H1 (cell line): ENCODE results near the gene BEST3. TPM values are rescaled to one million over a fixed set of nuclear protein-coding genes. Genes with fewer than 3 reads are reported as not detected.

ENCODE experiments used
- CTCF ChIA-PET: fragments of 300-600 bp; sonication (Branson Sonifier 250); formaldehyde crosslinking; loops from one replicate; lab custom pipeline; 2021; ENCODE audit not compliant: partially characterized antibody; lab: Charles Lee
- POLR2A ChIA-PET: fragments of 300-600 bp; sonication (Branson Sonifier 250); formaldehyde crosslinking; loops from one replicate; lab custom pipeline; 2021; ENCODE audit warnings: inconsistent platforms; ENCODE audit not compliant: partially characterized antibody; lab: Charles Lee
- DNase-seq, 2 experiments: peaks; one replicate each; pipeline versions ENCODE4 v3.0.0 to v3.0.0-alpha.2; 2010 to 2022; ENCODE audit warnings: low spot score in 2 of 2, low read depth in 1 of 2, mixed read lengths in 1 of 2
- FAIRE-seq: peaks from 2 replicates; lab custom pipeline; 2011; peaks lifted over from hg19 to GRCh38; lab: Jason Lieb, UNC
- H2AFZ ChIP-seq: 2 replicates; pipeline ENCODE4 v1.8.1; 2012; ENCODE audit warnings: low read length, inconsistent platforms
- H2AK5ac ChIP-seq: 2 replicates; pipeline ENCODE4 v1.6.1; 2013; ENCODE audit warnings: low read depth, low read length
- H2BK120ac ChIP-seq: replicated peaks from 2 replicates; pipeline ENCODE3; 2013; ENCODE audit warnings: low read depth, low read length, inconsistent platforms
- H2BK12ac ChIP-seq: 2 replicates; pipeline ENCODE4 v1.6.1; 2013; ENCODE audit warnings: low read depth, low read length
- H2BK15ac ChIP-seq: 2 replicates; pipeline ENCODE4 v1.6.1; 2013; ENCODE audit warnings: low read length
- H2BK20ac ChIP-seq: 2 replicates; pipeline ENCODE4 v1.6.1; 2013; ENCODE audit warnings: low read length
- H2BK5ac ChIP-seq: 2 replicates; pipeline ENCODE4 v1.6.1; 2013; ENCODE audit warnings: low read depth, low read length
- H3K14ac ChIP-seq: 2 replicates; pipeline ENCODE4 v1.6.1; 2013; ENCODE audit warnings: inconsistent platforms; ENCODE audit not compliant: insufficient read length
- H3K18ac ChIP-seq: 2 replicates; pipeline ENCODE4 v1.6.1; 2013; ENCODE audit warnings: low read length; ENCODE audit errors: extremely low read depth
- H3K23ac ChIP-seq: 2 replicates; pipeline ENCODE4 v1.6.1; 2013; ENCODE audit warnings: inconsistent platforms; ENCODE audit not compliant: insufficient read length
- H3K23me2 ChIP-seq: 2 replicates; pipeline ENCODE4 v1.6.1; 2013; ENCODE audit warnings: low read depth, low read length
- H3K27ac ChIP-seq: 2 replicates; pipeline ENCODE4 v1.6.1; 2011; ENCODE audit warnings: low read depth, low read length, inconsistent platforms
- H3K27me3 ChIP-seq, 4 experiments: replicated peaks in 1 of 4; 1 replicate in 1 of 4; 2 replicates in 3 of 4; pipeline versions ENCODE4 v1.6.1 to v1.8.1; 2011 to 2013; ENCODE audit warnings: low read length in 3 of 4, mild to moderate bottlenecking in 3 of 4, inconsistent platforms in 2 of 4, mixed read lengths in 2 of 4, moderate library complexity in 1 of 4; ENCODE audit not compliant: control insufficient read depth in 3 of 4, insufficient read depth in 3 of 4; ENCODE audit errors: extremely low read depth in 1 of 4
- H3K36me3 ChIP-seq, 4 experiments: 2 replicates each; pipeline versions ENCODE4 v1.6.1 to v1.8.1; 2011 to 2013; ENCODE audit warnings: mild to moderate bottlenecking in 4 of 4, low read length in 3 of 4, moderate library complexity in 2 of 4, control low read depth in 1 of 4, inconsistent platforms in 1 of 4; ENCODE audit not compliant: insufficient read depth in 4 of 4, control insufficient read depth in 2 of 4
- H3K4ac ChIP-seq: replicated peaks from 2 replicates; pipeline ENCODE3; 2013; ENCODE audit warnings: low read length, low read depth, mixed read lengths, inconsistent platforms; ENCODE audit not compliant: insufficient read length
- H3K4me1 ChIP-seq, 4 experiments: replicated peaks in 1 of 4; 1 replicate in 1 of 4; 2 replicates in 3 of 4; pipeline versions ENCODE4 v1.6.1 to v1.8.1; 2011 to 2013; ENCODE audit warnings: low read length in 3 of 4, inconsistent platforms in 2 of 4, mixed read lengths in 1 of 4; ENCODE audit not compliant: insufficient read depth in 4 of 4, control insufficient read depth in 3 of 4
- H3K4me2 ChIP-seq, 2 experiments: 2 replicates each; pipeline versions ENCODE4 v1.6.1 to v1.8.1; 2011 to 2013; ENCODE audit warnings: low read depth in 2 of 2, low read length in 2 of 2, control low read depth in 1 of 2, inconsistent platforms in 1 of 2, mild to moderate bottlenecking in 1 of 2; ENCODE audit not compliant: insufficient read depth in 1 of 2
- H3K4me3 ChIP-seq, 4 experiments: fragments of 200-600, 300-600 bp in 1 of 4; sonication (generic), shearing (Covaris generic), sonication (Bioruptor Twin) in 1 of 4; 2 replicates each; pipeline versions ENCODE4 v1.5.1 to v1.8.1; 2011 to 2016; ENCODE audit warnings: low read length in 4 of 4, low read depth in 3 of 4, control low read depth in 2 of 4, inconsistent platforms in 2 of 4, mild to moderate bottlenecking in 2 of 4, mixed read lengths in 1 of 4, moderate library complexity in 1 of 4; ENCODE audit not compliant: insufficient read depth in 2 of 4; ENCODE audit errors: extremely low read depth in 1 of 4
- H3K56ac ChIP-seq: replicated peaks from 2 replicates; pipeline ENCODE3; 2013; ENCODE audit warnings: low read depth, mild to moderate bottlenecking, mixed read lengths, low read length, inconsistent platforms; ENCODE audit not compliant: insufficient read length
- H3K79me1 ChIP-seq: 2 replicates; pipeline ENCODE4 v1.6.1; 2013; ENCODE audit warnings: low read depth, low read length, control low read depth
- H3K79me2 ChIP-seq, 2 experiments: 2 replicates each; pipeline versions ENCODE4 v1.6.1 to v1.8.1; 2012 to 2013; ENCODE audit warnings: low read length in 2 of 2, mild to moderate bottlenecking in 2 of 2, inconsistent platforms in 1 of 2; ENCODE audit not compliant: insufficient read depth in 2 of 2, control insufficient read depth in 1 of 2
- H3K9ac ChIP-seq, 4 experiments: replicated peaks in 1 of 4; 1 replicate in 1 of 4; 2 replicates in 3 of 4; pipeline versions ENCODE4 v1.6.1 to v1.8.1; 2011 to 2013; ENCODE audit warnings: low read depth in 3 of 4, low read length in 3 of 4, control low read depth in 2 of 4, mild to moderate bottlenecking in 2 of 4, moderate library complexity in 2 of 4, inconsistent platforms in 1 of 4; ENCODE audit errors: extremely low read depth in 1 of 4
- H3K9me3 ChIP-seq, 2 experiments: 2 replicates each; pipeline versions ENCODE4 v1.6.1 to v1.8.1; 2012 to 2013; ENCODE audit warnings: mild to moderate bottlenecking in 2 of 2, moderate library complexity in 2 of 2, control low read depth in 1 of 2, inconsistent platforms in 1 of 2, low read depth in 1 of 2, low read length in 1 of 2, mixed read lengths in 1 of 2; ENCODE audit not compliant: insufficient read depth in 2 of 2
- H4K20me1 ChIP-seq, 2 experiments: replicated peaks in 1 of 2; 2 replicates each; pipeline versions ENCODE3 to v1.8.1; 2011 to 2013; ENCODE audit warnings: inconsistent platforms in 2 of 2, low read length in 2 of 2, mild to moderate bottlenecking in 1 of 2; ENCODE audit not compliant: insufficient read depth in 2 of 2, control insufficient read depth in 1 of 2
- H4K5ac ChIP-seq: 2 replicates; pipeline ENCODE4 v1.6.1; 2013; ENCODE audit warnings: low read length, low read depth, mixed read lengths, inconsistent platforms; ENCODE audit not compliant: insufficient read length
- H4K8ac ChIP-seq: 2 replicates; pipeline ENCODE4 v1.8.0; 2013; ENCODE audit warnings: mild to moderate bottlenecking, moderate library complexity, low read length, inconsistent platforms; ENCODE audit not compliant: insufficient read depth; ENCODE audit errors: extremely low read depth
- H4K91ac ChIP-seq: replicated peaks from 2 replicates; pipeline ENCODE3; 2013; ENCODE audit warnings: low read length, mixed read lengths, inconsistent platforms; ENCODE audit not compliant: insufficient read length
- CHD2 ChIP-seq: IDR thresholded peaks from 2 replicates; pipeline ENCODE4 v1.6.1; 2012; ENCODE audit warnings: low read length, improper control_type of control experiment
- JUN ChIP-seq: IDR thresholded peaks from 2 replicates; pipeline ENCODE4 v1.6.1; 2011; ENCODE audit warnings: low read depth, mild to moderate bottlenecking, improper control_type of control experiment, low read length
- JUND ChIP-seq: IDR thresholded peaks from 2 replicates; pipeline ENCODE4 v1.6.1; 2011; ENCODE audit warnings: mild to moderate bottlenecking, improper control_type of control experiment, low read length
- KDM1A ChIP-seq: fragments of 200-600, 300-600 bp; sonication (generic); IDR thresholded peaks from 2 replicates; pipeline ENCODE4 v1.7.1; 2016; ENCODE audit warnings: mild to moderate bottlenecking, low read length, borderline replicate concordance
- KDM5A ChIP-seq: fragments of 200-600 bp; IDR thresholded peaks from 2 replicates; pipeline ENCODE4 v1.7.1; 2012; ENCODE audit warnings: mild to moderate bottlenecking, low read length, inconsistent platforms, mixed read lengths
- NANOG ChIP-seq: IDR thresholded peaks from 2 replicates; pipeline ENCODE4 v1.6.1; 2011; ENCODE audit warnings: low read length, low read depth, mild to moderate bottlenecking, inconsistent platforms; ENCODE audit not compliant: insufficient read depth, poor library complexity, severe bottlenecking
- RFX5 ChIP-seq: IDR thresholded peaks from 2 replicates; pipeline ENCODE4 v1.6.1; 2011; ENCODE audit warnings: low read depth, low read length, improper control_type of control experiment, borderline replicate concordance
- SP1 ChIP-seq: IDR thresholded peaks from 2 replicates; pipeline ENCODE4 v1.6.1; 2011; ENCODE audit warnings: low read depth, low read length
- SP2 ChIP-seq: IDR thresholded peaks from 2 replicates; pipeline ENCODE4 v1.6.1; 2012; ENCODE audit warnings: mild to moderate bottlenecking, low read length, inconsistent platforms
- SP4 ChIP-seq: IDR thresholded peaks from 2 replicates; pipeline ENCODE4 v1.6.1; 2012; ENCODE audit warnings: low read length, inconsistent platforms
- SRF ChIP-seq: IDR thresholded peaks from 2 replicates; pipeline ENCODE4 v1.6.1; 2011; ENCODE audit warnings: mild to moderate bottlenecking, low read depth, low read length, moderate library complexity
- SUZ12 ChIP-seq: fragments of 200-600 bp; sonication (generic); IDR thresholded peaks from 2 replicates; pipeline ENCODE4 v1.6.1; 2012; ENCODE audit warnings: mild to moderate bottlenecking, inconsistent platforms, low read length, moderate library complexity, mixed read lengths
- TAF7 ChIP-seq: optimal IDR thresholded peaks from 2 replicates; pipeline ENCODE3; 2011; ENCODE audit warnings: low read depth, mild to moderate bottlenecking, inconsistent platforms, low read length, moderate library complexity, borderline replicate concordance
- TCF12 ChIP-seq: IDR thresholded peaks from 2 replicates; pipeline ENCODE4 v1.6.1; 2011; ENCODE audit warnings: low read depth, mild to moderate bottlenecking, low read length
- TEAD4 ChIP-seq: IDR thresholded peaks from 2 replicates; pipeline ENCODE4 v1.6.1; 2012; ENCODE audit warnings: low read depth, low read length, inconsistent platforms, mixed read lengths
- WGBS, 2 experiments: shearing (Covaris generic) in 1 of 2; methylation state at CpG; one replicate each; pipeline versions ENCODE4 v1.1.6 to v1.1.7; 2013 to 2015; ENCODE audit warnings: low lambda C conversion rate in 2 of 2, mixed read lengths in 2 of 2, inconsistent platforms in 1 of 2, low coverage in 1 of 2, missing lambda C conversion rate in 1 of 2; ENCODE audit not compliant: insufficient replicate concordance in 2 of 2, insufficient coverage in 1 of 2, insufficient read length in 1 of 2; ENCODE audit errors: extremely low coverage in 1 of 2, missing lambda C conversion rate in 1 of 2; 5-methylcytosine and 5-hydroxymethylcytosine counted together
- polyA plus RNA-seq, 7 experiments: library from polyadenylated mRNA; depleted of rRNA in 3 of 7; stranded (reverse) in 5 of 7; unstranded in 2 of 7; fragments of >200 nt in 5 of 7; fragments of 200-250 nt in 2 of 7; gene quantifications; 1 replicate in 5 of 7; 2 replicates in 1 of 7; 4 replicates in 1 of 7; pipeline versions ENCODE4 v1.2.1 to v1.2.3, GENCODE V29; 2011 to 2013; ENCODE audit warnings: missing spikeins in 2 of 7, mixed read lengths in 2 of 7
- total RNA-seq: library from RNA; stranded (reverse); fragmentation: NEBNext Ultra II Directional; extraction: Animal tissue kit (Norgen Biotek cat#: 25700); gene quantifications from 2 replicates; pipeline ENCODE4 v1.2.1, GENCODE V29; 2021
- TF ChIP-seq, protein P1 (sequence below): IDR thresholded peaks from 2 replicates; pipeline ENCODE4 v1.6.1; 2012; ENCODE audit warnings: inconsistent platforms

Gene BEST3
- total and polyA plus RNA-seq, 2 of the 8 experiments (the other 6 are each of a cell fraction or from before 2014, with no cell fraction given): 0.17 TPM; not detected in 1

DNA sequence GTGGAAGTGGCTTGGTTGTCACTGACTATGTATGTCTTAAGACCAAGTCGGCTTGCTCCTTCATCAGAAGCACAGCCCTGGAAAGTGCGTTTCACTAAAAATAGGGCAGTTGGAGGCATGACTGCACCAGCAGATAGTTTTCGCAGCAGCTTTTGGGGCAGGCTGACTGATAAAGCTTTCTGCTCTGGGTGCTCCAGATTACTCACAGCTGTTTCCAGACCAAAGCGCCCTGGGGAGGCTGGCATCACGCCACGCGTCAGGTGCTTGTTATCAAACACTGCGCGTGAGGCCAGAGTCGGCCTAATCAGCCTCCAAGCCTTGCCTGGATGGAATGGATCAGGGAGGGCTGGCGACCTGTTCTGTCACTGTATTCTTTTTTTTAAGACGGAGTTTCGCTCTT lies 75.1 kb downstream of the BEST3 start:
- H3K9me3 ChIP-seq: no peaks in the 10 kb centered on the region
- H4K5ac ChIP-seq: no peak overlapping the region
- no peaks in the 10 kb centered on the region for H3K79me1 ChIP-seq
- H4K91ac ChIP-seq: no peak overlapping the region
- no peaks in the 10 kb centered on the region for H3K4me1 ChIP-seq
- no peak overlapping the region for H2BK15ac ChIP-seq
- no peak overlapping the region for H3K4ac ChIP-seq
- H3K36me3 ChIP-seq: no peaks in the 10 kb centered on the region
- no peaks in the 10 kb centered on the region for H3K27me3 ChIP-seq
- H4K20me1 ChIP-seq: no peaks in the 10 kb centered on the region
- H3K4me2 ChIP-seq: no peak overlapping the region
- no peak for FAIRE-seq
- H2AK5ac ChIP-seq: no peak overlapping the region
- 93% methylated on average over 13 of the region's 13 CpGs; no CpG with 5 or more reads in 1 of the 2 experiments for WGBS, 2 experiments
- H3K56ac ChIP-seq: no peak overlapping the region
- no peaks in the 10 kb centered on the region for H3K23me2 ChIP-seq
- ChIA-PET POLR2A (no interaction called here), CTCF (interaction anchor here (1.2 kb wide), 1 partner anchor 9 kb away, joined by 3 read pairs; no protein-coding TSS in a partner anchor)
- no peak overlapping the region for H2BK12ac ChIP-seq
- H2BK5ac ChIP-seq: no peak overlapping the region
- no peak for DNase-seq
- no peaks in the 10 kb centered on the region for H3K79me2 ChIP-seq
- no peak overlapping the region for H2AFZ ChIP-seq
- H3K23ac ChIP-seq: no peak overlapping the region
- H3K14ac ChIP-seq: no peak overlapping the region
- no peak overlapping the region for H2BK120ac ChIP-seq
- H3K27ac ChIP-seq: no peak overlapping the region
- H3K9ac ChIP-seq: no peak overlapping the region
- no peak overlapping the region for H2BK20ac ChIP-seq
- H4K8ac ChIP-seq: no peak overlapping the region
- H3K4me3 ChIP-seq: no peak overlapping the region
- no peak overlapping the region for H3K18ac ChIP-seq
- TF ChIP-seq TEAD4 (no peak), SP4 (no peak), CHD2 (no peak), KDM5A (no peak), JUN (no peak), TAF7 (no peak), KDM1A (no peak), TCF12 (no peak), SP2 (no peak), SUZ12 (no peak), NANOG (no peak), SP1 (no peak), SRF (no peak), JUND (no peak), RFX5 (no peak)
- TF ChIP-seq, protein P1, sequence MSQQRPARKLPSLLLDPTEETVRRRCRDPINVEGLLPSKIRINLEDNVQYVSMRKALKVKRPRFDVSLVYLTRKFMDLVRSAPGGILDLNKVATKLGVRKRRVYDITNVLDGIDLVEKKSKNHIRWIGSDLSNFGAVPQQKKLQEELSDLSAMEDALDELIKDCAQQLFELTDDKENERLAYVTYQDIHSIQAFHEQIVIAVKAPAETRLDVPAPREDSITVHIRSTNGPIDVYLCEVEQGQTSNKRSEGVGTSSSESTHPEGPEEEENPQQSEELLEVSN: no peak
